ENCODE measurements around the gene ARSB.
"Not testable (repeated sequence)": the region's sequence is repeated elsewhere in the genome, so short reads cannot be mapped to it uniquely, and the experiment has no call there.

The ARSB gene

GRCh38 chr5:78993165-78993564, 8.1 kb upstream of the ARSB start:
- DNase-seq: no peak

- no peak for DNase-seq
These were observed 7.0 kb upstream of the ARSB start for GRCh38 chr5:78992146-78992545.

DNA sequence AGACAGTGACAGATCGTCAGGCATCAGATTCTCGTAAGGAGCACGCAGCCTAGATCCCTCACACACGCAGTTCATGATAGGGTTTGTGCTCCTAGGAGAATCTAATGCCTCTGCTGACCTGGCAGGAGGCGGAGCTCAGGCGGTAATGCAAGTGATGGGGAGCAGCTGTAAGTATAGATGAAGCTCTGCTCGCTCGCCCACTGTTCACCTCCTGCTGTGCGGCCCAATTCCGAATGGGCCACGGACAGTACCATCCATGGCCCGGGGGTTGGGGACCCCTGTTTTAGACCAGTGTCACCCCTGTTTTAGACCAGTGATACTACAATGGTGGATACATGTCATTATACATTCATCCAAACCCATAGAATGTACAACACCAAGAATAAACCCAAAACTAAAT, 4.0 kb upstream of the ARSB start:
- no peak for DNase-seq

- peak; percentile 13 for DNase-seq
These were observed 664 bp upstream of the ARSB start for GRCh38 chr5:78985725-78986223.

DNA sequence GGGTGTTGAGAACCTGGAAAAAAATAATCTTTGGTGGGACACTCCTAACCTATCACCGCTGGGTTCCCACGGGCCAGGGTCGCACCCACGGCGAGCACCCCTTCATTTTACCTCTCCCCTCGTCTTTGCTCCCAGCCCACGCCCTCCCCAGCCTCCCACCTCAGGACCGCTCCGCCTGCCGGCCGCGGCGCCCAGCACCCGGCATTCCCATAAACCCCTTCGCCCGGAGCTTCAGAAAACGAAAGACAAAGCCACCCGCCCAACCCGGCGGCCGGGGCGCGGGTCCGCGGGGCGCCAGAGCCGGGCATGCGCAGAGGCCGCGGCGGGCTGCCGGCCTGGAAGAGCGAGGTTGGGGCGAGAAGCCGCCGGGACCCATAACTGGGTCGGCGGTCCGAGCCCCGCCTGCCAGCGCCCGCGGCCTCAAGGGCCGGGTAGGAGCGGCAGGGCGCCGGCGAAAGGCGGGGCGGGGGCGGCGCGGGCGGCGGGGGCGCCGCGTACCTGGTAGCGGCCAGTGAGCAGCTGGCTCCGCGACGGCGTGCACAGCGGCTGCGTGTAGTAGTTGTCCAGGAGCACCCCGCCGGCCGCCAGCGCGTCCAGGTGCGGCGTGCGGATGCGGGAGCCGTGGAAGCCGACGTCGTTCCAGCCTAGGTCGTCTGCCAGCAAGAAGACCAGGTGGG, 533 bp downstream of the ARSB start:
- DNase-seq: peak; percentile 68

- DNase-seq: no peak
These were observed 1.3 kb downstream of the ARSB start for GRCh38 chr5:78983601-78984438.

- not testable (repeated sequence) for DNase-seq
These were observed 1.9 kb downstream of the ARSB start for GRCh38 chr5:78983194-78983593.

DNA sequence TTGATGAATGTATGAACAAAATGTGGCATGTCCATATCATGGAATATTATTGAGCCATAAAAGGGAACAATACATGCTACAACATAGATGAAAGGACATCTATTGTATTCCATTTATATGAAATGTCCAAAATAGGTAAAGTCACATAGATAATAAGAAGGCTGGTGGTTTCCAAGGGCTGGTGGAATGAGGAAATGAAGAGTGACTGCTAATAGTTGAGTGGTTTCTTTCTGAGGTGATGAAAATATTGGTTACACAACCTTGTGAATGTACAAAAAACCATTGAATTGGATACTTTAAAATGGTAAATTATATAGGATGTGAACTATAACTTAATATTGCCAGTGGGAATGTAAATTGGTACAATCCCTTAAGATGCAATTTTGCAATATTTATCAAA, 5.2 kb downstream of the ARSB start:
- DNase-seq: no peak

GRCh38 chr5:78979117-78979742, 5.9 kb downstream of the ARSB start:
- no peak for DNase-seq

DNA sequence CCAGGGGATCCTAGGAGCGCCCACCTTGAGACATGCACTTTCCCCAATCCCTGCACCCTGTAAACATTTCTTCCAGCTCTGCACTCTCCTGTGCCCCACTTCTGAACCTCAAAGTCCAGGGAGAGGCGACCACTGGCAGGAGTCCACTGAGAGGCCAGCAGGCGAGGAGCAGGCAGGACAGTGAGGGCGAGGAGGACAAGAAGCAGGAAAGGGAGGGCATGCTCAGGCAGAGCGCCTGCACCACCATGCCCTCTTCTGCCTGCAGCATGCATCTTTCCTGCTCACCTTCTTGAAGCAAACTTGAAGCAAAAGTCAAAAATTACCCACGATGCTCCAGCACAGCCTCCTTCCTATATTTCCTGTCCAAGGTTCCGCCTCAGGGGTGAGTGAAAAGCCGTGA, 10.1 kb downstream of the ARSB start:
- DNase-seq: no peak

- DNase-seq: no peak
These were observed 10.5 kb downstream of the ARSB start for GRCh38 chr5:78974601-78975000.

DNA sequence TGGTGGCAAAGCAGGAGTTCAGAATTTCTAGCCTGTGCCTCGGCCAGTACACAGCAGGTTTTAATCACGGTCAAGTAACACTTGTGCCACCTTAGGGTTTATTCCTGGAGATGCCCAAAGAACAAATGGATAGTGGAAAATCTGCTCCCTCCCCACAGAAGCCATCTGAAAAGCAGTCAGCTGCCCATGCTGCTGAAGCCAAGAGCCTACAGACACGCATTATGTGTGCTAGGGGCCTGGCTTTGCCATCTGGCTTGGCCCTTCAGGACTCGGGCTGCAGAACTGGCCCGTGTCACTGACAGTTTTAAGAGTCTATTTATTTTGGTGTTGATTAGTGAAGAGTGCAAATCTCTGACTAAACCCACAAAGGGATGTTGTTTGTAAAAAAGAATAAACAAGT, 11.1 kb downstream of the ARSB start:
- DNase-seq: no peak

DNA sequence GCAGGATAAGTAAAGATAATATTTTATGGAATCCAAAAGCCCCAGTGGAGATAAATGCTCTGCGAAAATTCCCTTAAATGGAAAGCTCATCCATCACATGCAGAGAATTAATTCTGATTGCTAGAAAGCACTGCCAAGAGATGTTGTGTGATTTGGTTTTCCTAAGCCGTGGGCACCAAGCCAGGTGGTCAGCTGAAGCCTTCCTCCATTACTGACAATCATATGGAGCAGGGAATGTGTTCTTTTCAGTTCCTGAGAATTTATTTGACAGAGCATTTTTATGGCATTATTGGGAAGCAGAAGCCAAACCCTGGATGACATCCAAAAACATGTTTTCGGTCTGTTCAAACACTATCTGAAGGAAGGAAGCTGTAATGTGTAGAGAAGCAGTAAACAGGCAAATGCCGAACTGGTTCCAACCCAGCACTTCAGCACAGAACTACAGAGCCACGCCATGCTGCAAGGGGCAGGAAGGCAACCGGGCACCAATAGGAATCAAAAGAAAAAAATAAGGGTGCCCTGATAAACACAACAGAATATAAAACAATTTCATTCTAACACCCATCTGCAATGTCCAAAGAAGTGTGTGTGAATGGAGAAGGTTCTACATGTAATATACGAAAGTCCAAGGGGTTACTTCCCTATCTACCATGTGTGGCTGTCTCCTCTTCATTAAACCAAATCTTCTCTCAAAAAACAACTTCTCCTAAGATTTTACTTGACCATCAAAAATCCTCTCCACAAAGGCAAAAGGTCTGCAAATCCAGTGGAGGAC, 12.3 kb downstream of the ARSB start:
- DNase-seq: no peak

DNA sequence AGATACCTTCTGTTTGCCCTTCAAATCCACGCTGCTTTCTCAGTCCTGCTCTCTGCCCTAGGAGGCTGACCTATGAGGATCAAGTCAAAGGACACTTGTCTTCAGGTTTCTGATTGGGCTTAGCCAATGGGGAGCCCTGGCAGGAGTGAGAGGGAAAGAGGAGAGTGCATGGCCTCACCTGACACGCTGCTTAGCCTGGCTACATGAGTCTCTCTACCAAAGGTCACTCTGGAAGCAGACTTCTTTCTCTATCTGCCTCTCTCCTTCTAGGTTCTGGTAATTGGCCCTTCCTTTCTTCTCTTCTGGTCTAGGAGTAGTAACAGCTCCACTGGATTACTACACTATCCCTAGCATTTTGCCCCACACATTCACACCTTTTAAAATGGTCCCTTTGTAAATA, 13.1 kb downstream of the ARSB start:
- DNase-seq: no peak

DNA sequence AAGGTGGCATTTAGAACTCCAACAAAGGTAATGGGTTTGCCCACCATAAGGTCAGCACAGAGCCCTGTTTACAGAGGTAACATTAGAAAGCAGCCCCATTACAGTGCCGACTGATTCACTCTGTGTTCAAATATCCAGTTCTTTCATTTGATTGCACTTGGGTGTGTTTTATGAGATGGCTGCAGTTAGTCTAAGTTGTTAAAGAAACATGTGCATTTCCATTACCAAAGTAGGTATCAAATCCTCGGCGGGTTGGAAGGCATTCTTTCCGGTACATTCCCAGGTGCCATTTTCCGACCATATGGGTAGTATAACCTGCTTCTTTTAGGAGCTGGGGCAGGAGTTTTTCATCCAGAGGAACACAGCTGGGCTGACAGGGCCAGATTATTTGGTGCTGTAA, 16.3 kb downstream of the ARSB start:
- DNase-seq: no peak

- no peak for DNase-seq
These were observed 20.2 kb downstream of the ARSB start for GRCh38 chr5:78964889-78965288.

GRCh38 chr5:78961743-78962142, 23.4 kb downstream of the ARSB start:
- no peak for DNase-seq

DNA sequence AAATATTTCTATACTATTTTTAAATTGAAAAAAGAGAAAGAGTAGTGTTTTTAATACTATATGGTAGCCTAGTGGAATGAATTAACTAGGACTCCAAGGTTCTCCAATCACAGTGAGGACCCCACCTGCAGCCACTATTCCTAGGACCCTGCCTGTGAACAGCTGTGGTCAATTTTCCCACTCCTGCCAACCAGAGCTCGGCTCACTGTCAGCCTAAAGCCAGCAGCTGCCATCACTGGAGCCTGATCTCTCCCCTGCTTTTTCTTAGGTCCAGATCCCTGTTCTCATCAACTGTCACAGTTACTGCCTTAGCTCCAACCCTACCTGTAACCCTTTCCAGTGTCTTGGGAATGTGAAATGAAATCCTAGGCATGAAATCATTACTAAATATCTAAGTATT, 25.3 kb downstream of the ARSB start:
- DNase-seq: no peak

DNA sequence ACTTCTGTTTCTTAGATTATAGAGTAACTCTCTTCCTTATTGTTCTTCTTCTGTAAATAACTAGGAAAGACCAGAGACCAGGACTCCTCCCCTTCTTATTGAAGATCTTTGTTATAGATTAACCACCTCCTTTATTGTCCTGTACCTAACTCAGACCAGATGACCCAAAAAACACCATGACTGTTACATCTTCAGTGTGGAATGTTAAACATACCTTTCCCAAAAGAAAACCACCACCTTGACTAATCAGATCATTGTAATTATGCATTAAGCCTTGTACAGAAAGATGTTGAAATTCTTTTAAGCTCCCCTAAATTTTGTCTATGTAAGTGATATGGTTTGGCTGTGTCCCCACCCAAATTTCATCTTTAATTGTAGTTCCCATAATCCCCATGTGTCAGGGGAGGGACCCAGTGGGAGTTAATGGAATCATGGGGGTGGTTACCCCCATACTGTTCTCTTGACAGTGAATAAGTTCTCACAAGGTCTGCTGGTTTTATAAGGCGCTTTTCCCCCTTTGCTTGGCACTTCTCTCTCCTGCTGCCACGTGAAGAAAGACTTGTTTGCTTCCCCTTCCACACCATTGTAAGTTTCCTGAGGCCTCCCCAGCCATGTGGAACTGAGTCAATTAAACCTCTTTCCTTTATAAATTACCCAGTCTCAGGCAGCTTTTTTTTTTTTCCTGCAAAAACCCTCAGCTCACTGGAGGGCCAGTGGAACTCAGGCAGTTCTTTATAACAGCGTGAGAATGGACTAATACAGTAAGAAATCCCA, 26.3 kb downstream of the ARSB start:
- no peak for DNase-seq

- DNase-seq: no peak
These were observed 28.2 kb downstream of the ARSB start for GRCh38 chr5:78956901-78957300.

GRCh38 chr5:78953092-78953800, 31.9 kb downstream of the ARSB start:
- no peak for DNase-seq

- DNase-seq: no peak
These were observed 54.4 kb downstream of the ARSB start for GRCh38 chr5:78930721-78931120.
